HEK293 (cell line): ENCODE results near the gene RBBP8NL.

Source experiments
- CTCF ChIA-PET: fragments of 350-600 bp; formaldehyde crosslinking; extraction: SDS; loops from one replicate; lab custom pipeline; 2021; ENCODE audit warnings: antibody characterized with exemption; lab: Yijun Ruan, JAX
- POLR2A ChIA-PET: fragments of 300-600 bp; formaldehyde crosslinking; extraction: SDS; loops from one replicate; lab custom pipeline; 2020; ENCODE audit warnings: antibody characterized with exemption, inconsistent platforms; lab: Yijun Ruan, JAX
- H3K27ac ChIP-seq: fragments of 200-500 bp; sonication (Bioruptor generic); 2 replicates; pipeline ENCODE4 v1.5.1; 2014; ENCODE audit warnings: low read depth, low read length, control low read depth, inconsistent platforms; ENCODE audit errors: extremely low read depth
- H3K36me3 ChIP-seq, 2 experiments: fragments of 200-500 bp in 1 of 2; sonication (Bioruptor generic) in 1 of 2; 1 replicate in 1 of 2; 2 replicates in 1 of 2; pipeline ENCODE4 v1.5.1; 2014 to 2017; ENCODE audit warnings: inconsistent platforms in 2 of 2, low read length in 2 of 2; ENCODE audit not compliant: control insufficient read depth in 2 of 2, insufficient read depth in 1 of 2
- H3K4me1 ChIP-seq: fragments of 200-500 bp; sonication (Bioruptor generic); 2 replicates; pipeline ENCODE4 v1.5.1; 2014; ENCODE audit warnings: mild to moderate bottlenecking, low read length, inconsistent platforms; ENCODE audit not compliant: control insufficient read depth, insufficient read depth
- H3K4me3 ChIP-seq: 2 replicates; pipeline ENCODE4 v1.5.1; 2011; ENCODE audit warnings: low read depth, mild to moderate bottlenecking, control low read depth, low read length, moderate library complexity
- H3K9me3 ChIP-seq: fragments of 200-500 bp; sonication (Bioruptor generic); 2 replicates; pipeline ENCODE4 v1.5.1; 2014; ENCODE audit warnings: low read depth, low read length, inconsistent platforms; ENCODE audit not compliant: control insufficient read depth, insufficient read depth
- EGR2 ChIP-seq: fragments of 450-650 bp; formaldehyde crosslinking; IDR thresholded peaks from 2 replicates; pipeline ENCODE4 v1.5.1; 2016; ENCODE audit warnings: low read depth, missing biosample characterization, missing genetic modification characterization
- ELK4 ChIP-seq: IDR thresholded peaks from 2 replicates; pipeline ENCODE4 v1.6.1; 2011; ENCODE audit warnings: mild to moderate bottlenecking, low read depth, low read length, borderline replicate concordance
- GLIS1 ChIP-seq: fragments of 450-650 bp; formaldehyde crosslinking; IDR thresholded peaks from 2 replicates; pipeline ENCODE4 v1.5.1; 2016; ENCODE audit warnings: missing biosample characterization, missing genetic modification characterization
- GLIS2 ChIP-seq: fragments of 450-650 bp; formaldehyde crosslinking; IDR thresholded peaks from 2 replicates; pipeline ENCODE4 v1.5.1; 2016; ENCODE audit warnings: missing biosample characterization, missing genetic modification characterization
- KLF1 ChIP-seq: fragments of 450-650 bp; formaldehyde crosslinking; IDR thresholded peaks from 2 replicates; pipeline ENCODE4 v1.5.1; 2016; ENCODE audit warnings: missing biosample characterization, missing genetic modification characterization
- PRDM10 ChIP-seq: fragments of 450-650 bp; formaldehyde crosslinking; IDR thresholded peaks from 2 replicates; pipeline ENCODE4 v1.5.1; 2016; ENCODE audit warnings: missing biosample characterization, missing genetic modification characterization
- SP2 ChIP-seq: fragments of 450-650 bp; formaldehyde crosslinking; IDR thresholded peaks from 2 replicates; pipeline ENCODE4 v1.5.1; 2016; ENCODE audit warnings: missing biosample characterization, missing genetic modification characterization
- ZBTB8A ChIP-seq: fragments of 450-650 bp; formaldehyde crosslinking; IDR thresholded peaks from 2 replicates; pipeline ENCODE4 v1.5.1; 2016; ENCODE audit warnings: missing biosample characterization, missing genetic modification characterization
- ZFHX2 ChIP-seq: fragments of 450-650 bp; formaldehyde crosslinking; conservative IDR thresholded peaks from 2 replicates; pipeline ENCODE4 v1.5.1; 2016; ENCODE audit warnings: missing biosample characterization, missing genetic modification characterization
- ZNF133 ChIP-seq: fragments of 450-650 bp; formaldehyde crosslinking; IDR thresholded peaks from 2 replicates; pipeline ENCODE4 v1.5.1; 2016; ENCODE audit warnings: missing biosample characterization, missing genetic modification characterization
- ZNF223 ChIP-seq: fragments of 450-650 bp; formaldehyde crosslinking; IDR thresholded peaks from 2 replicates; pipeline ENCODE4 v1.5.1; 2016; ENCODE audit warnings: missing biosample characterization, missing genetic modification characterization
- ZNF274 ChIP-seq, 2 experiments: fragments of 200-500 bp in 1 of 2; fragments of 450-650 bp in 1 of 2; sonication (Bioruptor generic) in 1 of 2; formaldehyde crosslinking in 1 of 2; IDR thresholded peaks; 2 replicates each; pipeline versions ENCODE4 v1.5.1 to v1.6.1; 2014 to 2016; ENCODE audit warnings: borderline replicate concordance in 1 of 2, inconsistent platforms in 1 of 2, low read length in 1 of 2, missing biosample characterization in 1 of 2, missing genetic modification characterization in 1 of 2
- ZNF354C ChIP-seq: fragments of 450-650 bp; formaldehyde crosslinking; IDR thresholded peaks from 2 replicates; pipeline ENCODE4 v1.5.1; 2016; ENCODE audit warnings: missing biosample characterization, missing genetic modification characterization, low read depth, borderline replicate concordance
- ZNF473 ChIP-seq: fragments of 450-650 bp; formaldehyde crosslinking; IDR thresholded peaks from 2 replicates; pipeline ENCODE4 v1.5.1; 2017; ENCODE audit warnings: missing biosample characterization, missing genetic modification characterization
- ZNF488 ChIP-seq: fragments of 450-650 bp; formaldehyde crosslinking; IDR thresholded peaks from 2 replicates; pipeline ENCODE4 v1.5.1; 2016; ENCODE audit warnings: missing biosample characterization, missing genetic modification characterization
- ZNF521 ChIP-seq: fragments of 450-650 bp; formaldehyde crosslinking; IDR thresholded peaks from 2 replicates; pipeline ENCODE4 v1.5.1; 2017; ENCODE audit warnings: missing biosample characterization, mild to moderate bottlenecking, missing genetic modification characterization
- ZNF610 ChIP-seq: fragments of 450-650 bp; formaldehyde crosslinking; IDR thresholded peaks from 2 replicates; pipeline ENCODE4 v1.5.1; 2016; ENCODE audit warnings: missing biosample characterization, missing genetic modification characterization, borderline replicate concordance
- ZNF626 ChIP-seq: fragments of 450-650 bp; sonication (Bioruptor Pico); formaldehyde crosslinking; IDR thresholded peaks from 2 replicates; pipeline ENCODE4 v1.5.1; 2018; ENCODE audit warnings: missing biosample characterization, missing genetic modification characterization, inconsistent platforms
- ZNF660 ChIP-seq: fragments of 450-650 bp; IDR thresholded peaks from 2 replicates; pipeline ENCODE4 v1.5.1; 2018; ENCODE audit warnings: missing biosample characterization, mild to moderate bottlenecking, missing genetic modification characterization
- ZNF777 ChIP-seq: fragments of 450-650 bp; formaldehyde crosslinking; IDR thresholded peaks from 2 replicates; pipeline ENCODE4 v1.5.1; 2017; ENCODE audit warnings: missing biosample characterization, missing genetic modification characterization, borderline replicate concordance
- ZSCAN16 ChIP-seq: fragments of 450-650 bp; formaldehyde crosslinking; IDR thresholded peaks from 2 replicates; pipeline ENCODE4 v1.5.1; 2016; ENCODE audit warnings: missing biosample characterization, missing genetic modification characterization
- ZSCAN5A ChIP-seq: fragments of 450-650 bp; formaldehyde crosslinking; IDR thresholded peaks from 2 replicates; pipeline ENCODE4 v1.5.1; 2016; ENCODE audit warnings: missing biosample characterization, missing genetic modification characterization

Gene RBBP8NL

GRCh38 chr20:62424249-62425107, 2.9 kb downstream of the RBBP8NL start:
- no peak overlapping the region for H3K4me3 ChIP-seq
- ChIA-PET POLR2A (no interaction called here), CTCF (interaction anchor here (0.6 to 1.7 kb wide), 3 partner anchors 13 to 194 kb away, joined by 3 to 5 read pairs (median 3); no protein-coding TSS in a partner anchor)
- H3K9me3 ChIP-seq, result no peaks in the 10 kb centered on the region
- H3K4me1 ChIP-seq, result no peaks in the 10 kb centered on the region
- no peaks in the 10 kb centered on the region for H3K36me3 ChIP-seq
- H3K27ac ChIP-seq, result no peak overlapping the region
- TF ChIP-seq ZNF354C (tag by site-specific recombination), result no peak
- peak; percentile 95 for TF ChIP-seq GLIS1 (tag by site-specific recombination)
- TF ChIP-seq KLF1 (tag by site-specific recombination), result 0 out of 2 replicates have a peak, but pooled peaks have one; percentile 51
- no peak for TF ChIP-seq ZFHX2 (tag by site-specific recombination)

- TF ChIP-seq GLIS2 (tag by site-specific recombination), result peak; percentile 23; the same call in 1 of the 2 replicates
- TF ChIP-seq PRDM10 (tag by site-specific recombination), result no peak
- TF ChIP-seq ZSCAN16 (tag by site-specific recombination), result no peak
- TF ChIP-seq ZNF660, result no peak
- no peak for TF ChIP-seq ZNF610 (tag by site-specific recombination)
- TF ChIP-seq KLF1 (tag by site-specific recombination), result peak; percentile 79
- 0 out of 2 replicates have a peak, but pooled peaks have one; percentile 20 for TF ChIP-seq ZBTB8A
- no peak for TF ChIP-seq ZSCAN5A (tag by site-specific recombination)
- TF ChIP-seq ZNF274 (IDR thresholded peaks at IDR 0.05; ENCODE audit: low read length), result no peak
- no peak for TF ChIP-seq ZNF274 (tag by site-specific recombination; IDR thresholded peaks at IDR 0.05; ENCODE audit: borderline replicate concordance)
- peak; percentile 44; the same call in 1 of the 2 replicates for TF ChIP-seq EGR2 (tag by site-specific recombination)
- no peak for TF ChIP-seq ZNF223 (tag by site-specific recombination)
- TF ChIP-seq SP2, result peak; percentile 6; the same call in 1 of the 2 replicates
- TF ChIP-seq GLIS1 (tag by site-specific recombination), result peak; percentile 68
- no peak for TF ChIP-seq ZNF521 (tag by site-specific recombination)
- no peak for TF ChIP-seq ZNF777 (tag by site-specific recombination)
- TF ChIP-seq ZNF488, result no peak
- no peak for TF ChIP-seq ELK4
- TF ChIP-seq ZNF626 (tag by site-specific recombination), result no peak
- peak; percentile 45; the same call in 1 of the 2 replicates for TF ChIP-seq ZFHX2 (tag by site-specific recombination)
- TF ChIP-seq ZNF133, result no peak
- no peak for TF ChIP-seq ZNF473 (tag by site-specific recombination)
- CTCF ChIA-PET, result interaction anchor here (0.5 to 1.2 kb wide), 2 partner anchors 18 to 195 kb away, joined by 3 to 4 read pairs; no protein-coding TSS in a partner anchor
- POLR2A ChIA-PET, result interaction anchor here (0.6 kb wide), 1 partner anchor 249 kb away, joined by 4 read pairs; no protein-coding TSS in a partner anchor
- H3K4me1 ChIP-seq, result no peaks in the 10 kb centered on the region
- no peak overlapping the region for H3K4me3 ChIP-seq
- no peaks in the 10 kb centered on the region for H3K36me3 ChIP-seq
- H3K27ac ChIP-seq, result no peak overlapping the region
- H3K9me3 ChIP-seq, result no peaks in the 10 kb centered on the region
These were observed 4.0 kb downstream of the RBBP8NL start for GRCh38 chr20:62423326-62423706.
